Skeletal muscle cell (primary cell): ENCODE data around the gene DKK1.

ENCODE experiments used
- DNase-seq: peaks from one replicate; pipeline ENCODE4 v3.0.0-alpha.2; 2010; ENCODE audit warnings: low read depth
- H3K4me3 ChIP-seq: 2 replicates; pipeline ENCODE4 v1.5.1; 2011; ENCODE audit warnings: low read depth, mild to moderate bottlenecking, control low read depth, low read length, moderate library complexity

The DKK1 gene, protein sequence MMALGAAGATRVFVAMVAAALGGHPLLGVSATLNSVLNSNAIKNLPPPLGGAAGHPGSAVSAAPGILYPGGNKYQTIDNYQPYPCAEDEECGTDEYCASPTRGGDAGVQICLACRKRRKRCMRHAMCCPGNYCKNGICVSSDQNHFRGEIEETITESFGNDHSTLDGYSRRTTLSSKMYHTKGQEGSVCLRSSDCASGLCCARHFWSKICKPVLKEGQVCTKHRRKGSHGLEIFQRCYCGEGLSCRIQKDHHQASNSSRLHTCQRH

DNA sequence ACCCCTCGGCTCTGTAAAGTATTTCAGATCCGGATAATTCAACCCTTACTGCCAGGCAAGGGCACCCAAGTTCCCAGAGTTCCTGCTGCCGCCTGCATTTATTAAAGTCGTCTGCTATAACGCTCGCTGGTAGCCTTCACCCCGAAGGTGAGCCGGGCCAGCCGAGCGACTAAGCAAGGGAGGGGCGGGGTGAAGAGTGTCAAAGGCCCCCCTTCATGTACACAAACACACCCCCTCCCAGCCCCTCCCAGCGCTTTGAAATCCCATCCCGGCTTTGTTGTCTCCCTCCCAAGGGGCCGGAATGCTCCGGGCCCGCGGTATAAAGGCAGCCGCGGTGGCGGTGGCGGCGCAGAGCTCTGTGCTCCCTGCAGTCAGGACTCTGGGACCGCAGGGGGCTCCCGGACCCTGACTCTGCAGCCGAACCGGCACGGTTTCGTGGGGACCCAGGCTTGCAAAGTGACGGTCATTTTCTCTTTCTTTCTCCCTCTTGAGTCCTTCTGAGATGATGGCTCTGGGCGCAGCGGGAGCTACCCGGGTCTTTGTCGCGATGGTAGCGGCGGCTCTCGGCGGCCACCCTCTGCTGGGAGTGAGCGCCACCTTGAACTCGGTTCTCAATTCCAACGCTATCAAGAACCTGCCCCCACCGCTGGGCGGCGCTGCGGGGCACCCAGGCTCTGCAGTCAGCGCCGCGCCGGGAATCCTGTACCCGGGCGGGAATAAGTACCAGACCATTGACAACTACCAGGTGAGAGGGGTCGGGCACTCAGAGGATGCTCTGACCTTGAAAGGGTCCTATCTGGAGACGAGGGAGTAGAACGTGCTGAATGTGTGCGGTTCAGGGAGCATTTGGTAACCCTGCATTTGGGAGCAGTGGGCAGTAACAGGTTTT, at the start of gene DKK1:
TSS of gene DKK1 (plus strand) at position 349 of the 889 bp plus-strand sequence. CDS start at position 503, 154 bp downstream.
- peak within 1 kb of the TSS; percentile 75 for H3K4me3 ChIP-seq
- no peak for DNase-seq

DNA sequence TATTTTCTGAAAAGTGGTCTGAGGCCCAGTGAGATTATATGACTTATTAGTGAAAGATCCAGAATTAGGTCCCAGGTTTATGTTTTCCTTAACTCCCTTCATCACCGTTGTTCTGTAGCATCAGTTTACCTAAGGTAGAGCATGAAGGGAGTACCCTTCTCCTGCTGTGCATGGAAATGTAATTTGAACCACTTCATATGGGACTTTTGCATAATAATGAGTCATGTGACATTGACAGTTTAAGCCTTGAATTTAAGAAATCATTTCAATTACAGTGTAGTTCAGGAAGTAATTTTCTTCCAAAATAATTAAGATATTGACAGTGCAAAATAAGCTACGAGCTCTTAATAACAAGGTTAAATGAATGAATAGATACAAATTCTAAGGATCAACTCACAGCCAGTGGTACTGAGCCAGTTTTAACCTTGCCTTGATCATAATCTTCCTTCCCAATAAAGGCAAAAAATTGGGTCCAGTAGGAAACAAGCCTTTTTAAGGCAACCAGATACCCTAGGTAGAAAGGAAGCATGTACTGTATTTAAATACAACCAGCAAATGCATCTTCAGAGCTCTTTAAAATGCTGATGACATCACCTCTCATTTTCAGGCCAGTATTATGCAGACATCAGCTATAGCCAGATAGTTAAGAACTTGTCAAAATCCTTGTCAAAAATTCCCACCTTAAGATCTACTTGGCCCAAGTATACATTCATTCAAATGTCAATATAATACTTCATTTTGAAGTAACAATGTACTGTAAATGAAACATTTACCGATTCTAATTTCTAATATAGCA, 48.8 kb upstream of the DKK1 start:
- DNase-seq, result no peak
- no peak overlapping the region for H3K4me3 ChIP-seq

DNA sequence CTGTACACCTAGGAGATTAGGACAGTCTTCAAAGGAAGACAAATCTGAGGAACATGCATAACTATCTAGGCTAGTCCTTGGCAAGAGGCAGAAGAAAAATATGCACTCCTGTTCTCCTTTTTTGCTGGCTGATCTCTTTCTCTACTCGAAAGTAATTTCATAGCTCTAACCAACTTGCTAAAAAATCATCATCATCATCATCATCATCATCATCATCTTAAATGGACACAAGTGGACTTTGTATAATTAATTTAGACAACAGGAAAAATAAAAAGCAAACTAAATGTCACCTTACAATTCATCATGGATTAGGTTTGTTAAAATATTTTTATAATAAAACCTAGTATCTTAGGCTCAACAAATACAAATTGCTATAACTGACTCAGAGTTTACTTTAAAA, 47.2 kb upstream of the DKK1 start:
- DNase-seq, result no peak
- H3K4me3 ChIP-seq, result no peak overlapping the region

DNA sequence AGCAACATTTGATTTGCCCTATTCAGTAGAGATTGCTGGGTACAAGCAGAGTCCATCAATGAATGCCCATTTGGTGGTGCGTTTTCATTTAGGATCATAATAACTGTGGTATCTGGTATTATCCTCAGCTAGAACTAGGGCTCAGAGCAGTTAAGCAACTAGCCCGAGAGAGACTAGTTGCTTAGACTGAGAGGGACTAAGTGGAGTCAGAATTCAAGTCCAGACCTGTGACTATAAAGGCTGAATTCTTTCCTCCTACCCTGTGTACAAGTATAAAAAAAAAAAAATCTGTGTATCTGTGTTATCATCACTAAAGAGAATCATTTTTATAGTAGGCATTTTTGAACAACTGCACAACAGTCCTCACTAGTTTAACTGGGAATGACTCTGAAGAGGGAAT, 45.3 kb upstream of the DKK1 start:
- no peak for DNase-seq
- no peak overlapping the region for H3K4me3 ChIP-seq

DNA sequence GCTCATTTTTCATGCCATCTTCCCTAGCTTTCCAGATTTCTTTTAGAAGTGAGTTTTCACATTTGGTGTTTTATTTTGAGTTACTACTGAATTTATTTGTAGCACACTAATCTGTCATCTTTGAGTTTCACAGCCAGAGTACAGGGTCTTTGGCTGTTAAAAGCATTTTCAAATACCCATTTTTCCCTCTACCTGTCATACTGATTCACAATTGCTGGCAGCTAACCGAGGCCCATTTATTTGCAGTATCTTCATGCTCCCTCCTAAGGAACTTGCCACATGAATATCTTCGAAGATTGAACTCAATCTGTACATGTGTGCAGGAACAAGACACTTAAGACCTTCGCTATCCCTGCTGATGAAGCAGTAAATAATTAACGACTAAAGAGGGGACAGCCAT, 44.8 kb upstream of the DKK1 start:
- no peak overlapping the region for H3K4me3 ChIP-seq
- no peak for DNase-seq

DNA sequence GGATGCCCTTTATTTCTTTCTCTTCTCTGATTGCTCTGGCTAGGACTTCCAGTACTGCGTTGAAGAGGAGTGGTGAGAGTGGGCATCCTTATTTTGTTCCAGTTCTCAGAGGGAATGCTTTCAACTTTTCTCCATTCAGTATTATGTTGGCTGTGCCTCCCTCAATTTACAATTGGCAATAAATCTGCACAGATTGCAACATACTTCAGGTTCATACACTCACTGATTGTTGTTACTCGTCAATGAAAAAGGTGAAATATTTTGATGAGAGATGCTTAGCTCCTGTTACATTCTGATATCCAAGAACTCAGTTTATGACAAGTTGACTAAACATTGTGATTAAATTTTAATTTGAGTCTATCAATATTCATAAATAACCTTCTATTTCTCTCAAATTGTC, 37.9 kb upstream of the DKK1 start:
- DNase-seq, result no peak
- H3K4me3 ChIP-seq, result no peak overlapping the region

DNA sequence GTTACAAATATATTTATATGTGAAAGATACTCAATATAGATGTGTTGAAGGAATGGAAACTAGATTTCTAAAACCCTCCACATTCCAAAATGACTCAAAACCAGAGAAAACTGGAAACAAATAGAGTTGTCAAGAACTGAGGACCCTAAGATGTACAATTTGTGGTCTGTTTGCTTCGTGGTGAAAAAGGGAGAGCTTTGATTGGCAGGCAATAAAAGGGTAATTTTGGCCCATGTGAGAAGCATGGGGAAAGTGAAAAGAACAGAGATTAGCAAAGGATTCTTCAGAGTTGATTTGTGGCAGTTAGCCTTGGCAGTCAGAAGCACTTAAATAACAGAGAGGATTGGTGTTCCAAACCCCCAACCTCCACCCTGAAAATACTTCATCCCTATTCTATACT, 37.1 kb upstream of the DKK1 start:
- no peak overlapping the region for H3K4me3 ChIP-seq
- DNase-seq, result no peak

DNA sequence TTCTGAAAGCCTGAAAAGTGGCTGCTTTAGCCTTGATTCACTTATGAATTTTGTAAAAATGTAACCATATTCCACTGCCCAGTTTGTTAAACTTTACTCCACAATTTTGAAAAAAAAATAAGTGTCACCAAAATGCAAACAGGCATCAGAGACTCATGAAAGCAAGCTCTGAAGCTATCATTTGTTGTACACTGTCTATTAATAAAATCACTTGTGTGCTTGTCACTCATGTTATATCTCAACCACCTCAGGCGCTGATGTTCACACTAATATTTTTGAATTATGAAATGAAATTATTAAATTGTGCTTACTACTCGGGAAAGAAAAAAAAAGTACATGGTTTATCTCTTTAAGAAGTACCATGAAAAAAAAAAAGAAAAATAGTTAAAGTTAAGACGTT, 34.5 kb upstream of the DKK1 start:
- DNase-seq, result no peak
- H3K4me3 ChIP-seq, result no peak overlapping the region

DNA sequence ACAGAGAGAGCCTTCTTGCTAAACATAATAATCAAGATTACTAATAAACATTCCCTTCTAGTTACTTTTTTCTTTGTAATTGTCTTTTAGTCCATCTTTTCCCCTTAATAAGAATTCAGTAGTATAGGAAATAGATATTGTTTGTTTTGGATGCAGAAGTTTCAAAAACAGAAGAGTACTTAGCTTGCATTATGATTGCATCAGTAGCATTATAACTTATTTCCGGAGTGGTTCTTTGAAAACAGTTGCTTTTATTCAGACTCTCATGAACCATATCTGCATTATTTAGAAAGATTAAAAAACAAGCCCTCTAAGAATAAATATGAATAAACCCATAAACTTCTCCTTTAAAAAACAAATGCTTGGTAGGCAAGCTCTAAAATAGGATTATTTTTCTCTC, 34.0 kb upstream of the DKK1 start:
- H3K4me3 ChIP-seq, result no peak overlapping the region

DNA sequence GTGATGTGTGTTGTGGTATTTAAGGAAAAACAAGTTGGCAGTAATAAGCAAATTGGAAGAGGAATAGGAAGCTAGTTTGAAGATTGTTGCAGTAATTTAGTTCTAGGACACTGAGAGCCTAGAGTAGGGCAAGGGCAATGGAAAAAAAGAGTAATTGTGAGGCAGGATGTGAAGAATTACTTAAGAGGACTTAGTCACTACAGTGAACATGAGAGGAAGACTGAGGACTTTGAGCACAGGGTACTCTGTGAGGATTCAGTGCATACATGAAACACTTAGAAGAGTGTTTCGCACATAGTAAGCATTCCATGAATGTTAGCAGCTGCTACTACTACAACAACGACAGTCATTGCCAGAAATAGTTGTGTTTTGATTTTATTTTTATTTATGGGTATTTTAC, 30.9 kb upstream of the DKK1 start:
- DNase-seq, result peak; percentile 4

More for the DNA sequence above, 34.0 kb upstream of the DKK1 start:
- no peak for DNase-seq

DNA sequence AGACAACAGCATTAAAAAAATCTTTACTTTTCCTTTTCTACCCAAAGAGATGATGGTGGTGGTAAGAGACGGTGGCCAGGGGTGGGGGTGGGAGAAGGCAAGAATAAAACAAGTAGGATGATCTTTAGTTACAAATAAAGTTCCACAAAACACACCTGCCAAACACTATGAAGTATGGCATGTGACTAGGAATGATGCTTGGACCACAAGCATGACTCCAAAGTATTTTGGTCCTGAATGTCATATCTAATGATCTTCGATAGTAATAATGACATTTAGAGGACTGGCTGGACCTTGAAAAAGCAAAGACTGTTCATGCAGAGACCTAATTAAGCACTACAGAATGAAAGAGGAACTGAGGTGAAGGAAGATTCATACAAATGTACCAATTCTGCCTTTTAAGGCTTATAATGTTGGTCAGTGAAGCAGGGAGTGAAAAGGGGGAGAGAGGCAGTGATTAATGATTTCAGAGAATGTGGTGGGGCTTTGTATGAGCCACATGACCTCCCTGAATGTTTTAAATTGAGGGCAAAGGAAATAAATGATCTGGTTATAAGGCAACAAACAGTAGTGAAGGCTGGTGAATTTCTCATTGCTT, 29.6 kb upstream of the DKK1 start:
- no peak for DNase-seq
- H3K4me3 ChIP-seq, result no peak overlapping the region

More for the DNA sequence above, 30.9 kb upstream of the DKK1 start:
- no peak overlapping the region for H3K4me3 ChIP-seq

DNA sequence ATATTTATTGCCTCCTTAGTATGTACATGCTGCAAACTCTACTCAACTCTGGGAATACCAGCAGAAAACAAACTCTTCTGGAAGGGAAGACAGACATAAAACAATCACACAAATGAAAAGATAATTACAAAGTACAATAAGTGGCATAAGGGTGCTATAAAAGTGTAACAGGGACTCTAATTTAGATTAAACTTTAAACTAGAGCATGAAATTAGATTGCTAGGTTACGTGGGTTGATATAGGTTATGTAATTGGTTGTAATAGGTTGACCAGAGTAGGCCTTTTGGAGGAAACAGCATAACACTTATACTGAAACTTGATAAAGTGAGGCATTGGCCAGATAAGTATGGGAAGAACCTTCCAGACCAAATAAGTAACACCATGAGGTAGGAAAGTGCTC, 26.2 kb upstream of the DKK1 start:
- no peak for DNase-seq
- no peak overlapping the region for H3K4me3 ChIP-seq

DNA sequence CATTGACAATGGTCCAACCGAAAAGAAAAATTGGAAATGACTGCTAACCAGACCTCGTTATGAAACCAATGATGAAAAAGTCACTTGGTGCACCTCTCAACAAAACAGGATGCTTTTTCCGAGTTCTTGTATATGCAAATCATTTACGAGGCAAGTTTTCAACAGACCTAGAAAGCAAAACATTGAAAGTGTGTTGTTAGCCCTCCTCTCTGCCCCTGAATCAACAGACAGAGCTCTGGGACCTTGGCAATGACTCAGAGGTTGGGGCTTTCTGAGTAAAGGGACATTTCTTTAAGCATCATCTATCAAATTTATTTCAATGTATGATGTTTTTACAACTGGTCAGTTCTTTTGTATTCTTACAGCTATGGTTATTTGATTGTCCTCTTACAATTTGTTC, 16.3 kb upstream of the DKK1 start:
- H3K4me3 ChIP-seq, result no peak overlapping the region
- no peak for DNase-seq

DNA sequence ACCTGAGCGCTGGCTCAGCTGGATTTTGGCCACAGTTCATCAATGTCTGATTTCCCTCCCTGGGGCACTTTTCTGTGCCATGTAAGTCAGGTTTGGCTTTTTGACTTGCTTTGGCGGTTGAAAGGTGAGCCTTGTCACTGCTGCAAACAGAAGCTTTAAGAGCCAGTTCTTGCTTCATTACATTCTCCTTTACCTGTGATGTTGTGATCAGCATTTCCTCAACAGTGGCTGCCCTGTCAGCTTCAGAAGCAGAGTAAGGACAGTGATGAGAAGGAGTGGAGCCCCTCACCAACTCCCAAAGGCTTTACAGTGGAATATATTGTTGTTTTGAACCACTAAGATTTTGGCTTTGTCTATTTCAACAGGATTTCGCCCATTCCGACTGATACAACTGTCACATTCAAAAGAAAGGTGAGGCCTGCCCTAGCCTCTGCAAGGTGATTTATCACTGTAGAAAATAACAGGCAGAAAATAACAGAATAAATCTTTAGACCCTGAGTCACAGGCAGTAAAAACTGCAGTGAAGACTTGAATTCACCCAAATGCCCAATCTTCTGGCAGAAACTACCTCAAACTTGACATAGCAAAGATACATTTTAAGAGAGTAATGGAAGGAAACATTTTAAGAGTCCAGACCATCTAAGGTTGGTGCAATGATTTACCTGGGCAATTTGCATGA, 13.3 kb upstream of the DKK1 start:
- no peak for DNase-seq

DNA sequence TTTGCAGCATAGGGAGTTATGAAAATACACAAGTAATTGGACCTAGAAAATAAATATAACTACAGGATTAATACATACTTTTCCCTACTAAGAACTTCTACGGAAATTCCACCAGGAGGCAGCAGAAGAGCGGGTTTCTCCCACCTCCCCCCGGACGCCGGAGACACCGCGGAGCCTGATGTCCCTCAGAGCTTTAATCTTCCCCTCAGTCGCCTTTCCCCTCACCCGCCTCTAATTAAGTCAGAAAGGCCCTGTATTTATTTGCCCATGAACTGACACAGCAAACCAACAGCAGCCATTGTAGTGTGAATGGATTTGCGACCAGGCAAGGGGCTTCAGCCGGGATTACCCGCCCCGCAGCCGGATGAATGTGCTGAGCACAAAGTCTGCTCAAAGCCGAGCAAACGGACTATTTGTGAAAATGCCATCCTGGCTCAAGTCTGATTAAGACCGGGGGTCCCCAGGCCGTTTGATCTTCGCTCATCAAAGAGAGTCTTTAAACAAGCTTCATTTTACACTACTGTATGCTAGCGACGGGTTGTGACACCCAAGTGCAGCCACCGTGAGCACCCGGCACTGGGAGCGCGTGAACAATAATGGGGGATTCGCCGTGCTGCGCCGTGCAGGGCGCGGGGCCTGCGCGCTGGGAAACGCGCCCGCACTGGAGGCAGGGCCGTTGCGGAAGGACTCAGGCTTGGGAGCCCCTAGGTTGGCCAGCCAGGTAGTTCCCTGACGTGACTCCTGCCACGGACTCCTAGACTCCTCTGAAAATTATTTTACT, 5.6 kb upstream of the DKK1 start:
- no peak for DNase-seq
- peak overlapping the region; percentile 50 for H3K4me3 ChIP-seq

More for the DNA sequence above, 13.3 kb upstream of the DKK1 start:
- no peak overlapping the region for H3K4me3 ChIP-seq

DNA sequence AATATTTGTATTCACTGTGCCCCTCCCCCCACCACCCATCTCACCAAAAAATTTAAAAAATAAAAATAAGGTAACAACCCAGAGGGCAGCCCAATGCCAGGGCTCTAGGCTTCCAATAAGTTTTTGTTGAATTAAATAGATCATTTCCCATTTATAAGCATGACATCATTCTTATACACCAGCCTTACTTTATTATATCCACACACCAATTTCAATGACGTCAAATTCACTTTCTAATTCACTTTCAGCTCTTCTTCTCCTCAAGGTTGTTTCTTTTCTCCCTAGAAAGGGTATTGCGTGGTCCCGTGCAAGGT, 1.2 kb upstream of the DKK1 start:
- peak overlapping the region; percentile 75 for H3K4me3 ChIP-seq
- DNase-seq, result no peak

DNA sequence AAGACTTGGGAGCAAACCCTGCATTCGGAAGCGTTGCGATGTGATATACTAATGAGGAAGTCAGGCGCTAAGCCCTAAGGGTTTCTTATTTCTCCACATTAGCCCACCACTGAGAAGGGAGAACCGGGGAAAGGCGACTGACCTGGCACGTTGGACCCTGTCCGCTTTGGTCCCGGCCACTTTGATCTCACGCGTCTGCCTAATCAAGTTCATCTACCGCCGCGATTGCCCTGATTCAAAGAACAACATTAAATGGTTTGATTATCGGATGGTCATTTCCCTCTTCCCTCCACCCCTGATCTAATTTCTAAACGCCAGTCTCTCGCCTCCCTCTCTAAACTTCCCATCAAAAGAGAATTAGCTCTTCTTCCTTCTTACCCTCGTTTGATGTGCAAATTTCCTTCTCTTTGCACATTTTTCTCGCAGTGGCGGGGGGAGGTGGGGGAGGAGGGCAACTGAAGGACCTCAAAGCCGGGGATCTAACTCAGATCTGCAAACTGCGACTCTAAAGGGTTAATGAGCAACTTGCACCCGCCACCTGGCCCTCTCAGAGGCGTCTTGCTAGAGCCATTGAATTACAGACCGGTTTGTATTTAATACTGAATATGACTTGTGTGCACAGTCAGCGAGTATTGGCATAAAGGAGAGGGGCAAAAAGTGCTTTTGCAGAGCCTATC, 687 bp upstream of the DKK1 start:
- no peak for DNase-seq
- peak overlapping the region; percentile 75 for H3K4me3 ChIP-seq
